Stimulated activated CD8-positive, alpha-beta memory T cell treated with anti-CD3 and anti-CD28 coated beads, Interleukin-7, amount 100 ng/mL, for 48 hours (primary cell): ENCODE results near the gene PADI1.

Experiments
- DNase-seq, 2 donors: peaks; one replicate each; pipeline ENCODE4 v3.0.0-alpha.2; 2020; ENCODE audit warnings: low read depth in 1 of 2; ENCODE audit errors: extremely low read depth in 1 of 2

PADI1 gene

GRCh38 chr1:17293681-17294425 lies 88.9 kb downstream of the PADI1 start:
- no peak for DNase-seq

DNA sequence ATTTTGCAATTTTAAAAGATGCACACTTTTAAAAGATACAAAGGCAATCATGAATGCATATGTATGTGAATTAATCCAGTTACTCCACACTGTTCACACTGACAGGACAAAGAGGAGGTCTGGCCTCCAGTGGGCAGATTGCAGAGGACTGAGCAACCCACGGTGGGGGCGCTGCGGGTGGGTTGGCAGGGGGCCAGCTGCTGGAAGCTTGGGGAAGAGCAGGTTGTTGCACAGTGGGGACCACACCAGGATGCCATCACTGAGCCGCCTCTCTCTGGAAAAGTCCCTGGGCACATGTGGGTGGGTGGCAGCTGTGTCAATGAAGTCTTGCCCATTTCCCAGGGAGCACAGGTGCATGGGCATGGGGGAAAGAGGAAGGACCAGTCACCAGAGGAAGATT lies 90.4 kb downstream of the PADI1 start:
- DNase-seq: no peak
